Measurements from ENCODE around the gene PHF13. TPM values are rescaled to one million over a fixed set of nuclear protein-coding genes. Genes with fewer than 3 reads are reported as not detected.
"Not testable (repeated sequence)": the region's sequence is repeated elsewhere in the genome, so short reads cannot be mapped to it uniquely, and the experiment has no call there.

The PHF13 gene
- polyA plus RNA-seq, 2 of the 4 experiments (the other 2 are of a cell fraction) = 4.3 to 10.4 TPM

- 96% methylated on average over 20 of the region's 20 CpGs for WGBS (ENCODE audit: missing lambda C conversion rate)
- ATAC-seq (no peak; a peak in 1 of 6 replicates), FAIRE-seq (no peak), DNase-seq (ENCODE audit: low read depth in 1 of 2, low spot score in 1 of 2) (no peak)
- ChIA-PET POLR2A (interaction anchor here (0.6 kb wide), 1 partner anchor 81 kb away, joined by 3 read pairs; the partner anchor contains the start of gene NOL9), CTCF (interaction anchor here (0.7 to 3.5 kb wide), 8 partner anchors 11 to 149 kb away, joined by 3 to 21 read pairs (median 4); partner anchors contain the start of genes NOL9 and TAS1R1)
- TF ChIP-seq, protein P1, sequence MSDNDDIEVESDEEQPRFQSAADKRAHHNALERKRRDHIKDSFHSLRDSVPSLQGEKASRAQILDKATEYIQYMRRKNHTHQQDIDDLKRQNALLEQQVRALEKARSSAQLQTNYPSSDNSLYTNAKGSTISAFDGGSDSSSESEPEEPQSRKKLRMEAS (IDR thresholded peaks at IDR 0.05) = no peak
- TF ChIP-seq JUN (IDR thresholded peaks at IDR 0.05) = no peak
- no peak for TF ChIP-seq CBX8 (IDR thresholded peaks at IDR 0.05)
- no peak for TF ChIP-seq EHMT2 (IDR thresholded peaks at IDR 0.05; ENCODE audit: low read depth)
- TF ChIP-seq CHD4 (IDR thresholded peaks at IDR 0.05; ENCODE audit: borderline replicate concordance) = no peak
- no peak for TF ChIP-seq HOXA7 (CRISPR knock-in tag; IDR thresholded peaks at IDR 0.05)
- TF ChIP-seq BCL3 (IDR thresholded peaks at IDR 0.05) = no peak
- TF ChIP-seq, protein P2, sequence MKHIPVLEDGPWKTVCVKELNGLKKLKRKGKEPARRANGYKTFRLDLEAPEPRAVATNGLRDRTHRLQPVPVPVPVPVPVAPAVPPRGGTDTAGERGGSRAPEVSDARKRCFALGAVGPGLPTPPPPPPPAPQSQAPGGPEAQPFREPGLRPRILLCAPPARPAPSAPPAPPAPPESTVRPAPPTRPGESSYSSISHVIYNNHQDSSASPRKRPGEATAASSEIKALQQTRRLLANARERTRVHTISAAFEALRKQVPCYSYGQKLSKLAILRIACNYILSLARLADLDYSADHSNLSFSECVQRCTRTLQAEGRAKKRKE (CRISPR knock-in tag; IDR thresholded peaks at IDR 0.05; ENCODE audit: low read depth) = no peak
- no peak for TF ChIP-seq ZSCAN20 (CRISPR knock-in tag; IDR thresholded peaks at IDR 0.05)
- TF ChIP-seq BHLHE40 (IDR thresholded peaks at IDR 0.05; ENCODE audit: low read depth, low read length) = no peak
- TF ChIP-seq MAFK (IDR thresholded peaks at IDR 0.05; ENCODE audit: partially characterized antibody) = no peak
- TF ChIP-seq ZC3H11A (IDR thresholded peaks at IDR 0.05) = no peak
- no peak for TF ChIP-seq CEBPB (IDR thresholded peaks at IDR 0.05)
- Histone ChIP-seq H3K4me3 (no peak overlapping the region), H3K4me1 (no peaks in the 10 kb centered on the region), H3K4me2 (no peak overlapping the region), H3K9me3 (no peaks in the 10 kb centered on the region), H3K27ac (no peak overlapping the region)
Observed at GRCh38 chr1:6635161-6635909, 21.8 kb downstream of the PHF13 start.

DNA sequence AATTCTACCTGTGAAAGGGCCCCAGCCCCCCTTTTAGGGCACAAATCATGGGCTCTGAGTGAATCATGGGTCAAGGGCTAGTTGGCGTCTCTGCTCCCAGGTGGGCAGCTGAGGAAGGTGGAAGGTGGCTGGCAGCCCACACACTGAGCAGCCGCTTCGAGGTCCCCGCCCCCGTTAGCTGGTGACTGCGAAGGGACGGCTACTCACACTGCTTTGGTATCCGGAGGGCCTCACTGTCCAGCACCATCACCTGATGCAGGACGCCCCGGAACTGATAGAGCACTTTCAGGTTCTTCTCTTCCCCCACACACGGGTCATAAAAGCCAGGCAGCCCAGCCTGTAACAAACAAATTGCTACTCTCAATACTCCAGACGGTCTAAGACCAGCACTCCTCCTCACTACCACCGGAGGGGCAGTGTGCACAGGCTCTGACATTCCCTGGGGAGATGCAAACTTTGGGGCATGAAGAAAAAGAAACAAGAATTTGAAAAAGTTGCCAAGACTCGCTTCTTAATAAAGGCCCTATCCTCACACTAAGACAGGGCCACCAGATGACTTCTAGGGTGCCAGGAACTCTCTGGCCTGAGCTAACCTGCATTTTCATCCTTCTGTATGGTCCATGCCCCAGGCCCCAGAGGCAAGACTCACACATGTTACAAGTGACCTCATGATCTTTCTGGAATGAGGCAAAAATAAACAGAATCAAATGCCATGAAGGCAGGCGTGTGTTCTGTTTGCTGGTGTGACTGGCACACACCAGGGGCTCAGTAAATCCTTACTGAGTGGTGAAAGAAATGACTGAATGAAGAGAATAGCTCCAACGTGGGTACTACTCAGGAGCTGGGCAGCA lies 22.6 kb downstream of the PHF13 start:
- Histone ChIP-seq H3K4me3 (no peak overlapping the region), H3K4me1 (no peaks in the 10 kb centered on the region), H3K4me2 (no peak overlapping the region), H3K9me3 (no peaks in the 10 kb centered on the region), H3K27ac (no peak overlapping the region)
- ChIA-PET CTCF (interaction anchor here (0.6 to 3.5 kb wide), 4 partner anchors 9 to 112 kb away, joined by 3 to 21 read pairs (median 3); no protein-coding TSS in a partner anchor), POLR2A (no interaction called here)
- DNase-seq (ENCODE audit: low read depth in 1 of 2, low spot score in 1 of 2) (no peak), ATAC-seq (peak in 1 of 2 experiments; percentile 28; a peak in 2 of 6 replicates), FAIRE-seq (no peak)
- TF ChIP-seq FOSL2 (IDR thresholded peaks at IDR 0.05) = no peak
- no peak for TF ChIP-seq FOSL2 (CRISPR knock-in tag; IDR thresholded peaks at IDR 0.05)
- no peak for TF ChIP-seq PHF8 (IDR thresholded peaks at IDR 0.05; ENCODE audit: borderline replicate concordance, low read depth)
- TF ChIP-seq HOXB13 (CRISPR knock-in tag; IDR thresholded peaks at IDR 0.05; ENCODE audit: low read depth) = no peak
- no peak for TF ChIP-seq HDAC2 (IDR thresholded peaks at IDR 0.05)
- TF ChIP-seq KDM5A (IDR thresholded peaks at IDR 0.05) = no peak
- 81% methylated on average over 12 of the region's 16 CpGs for WGBS (ENCODE audit: missing lambda C conversion rate)

GRCh38 chr1:6636778-6637177 lies 23.2 kb downstream of the PHF13 start:
- ATAC-seq; H3K9me3 ChIP-seq; FAIRE-seq; H3K27ac ChIP-seq; POLR2A ChIA-PET; H3K4me2 ChIP-seq; H3K4me1 ChIP-seq; H3K4me3 ChIP-seq; DNase-seq (ENCODE audit: low read depth in 1 of 2, low spot score in 1 of 2): not testable (repeated sequence)
- WGBS (ENCODE audit: missing lambda C conversion rate) = 94% methylated on average over 6 of the region's 6 CpGs
- CTCF ChIA-PET = interaction anchor here (0.6 to 3.5 kb wide), 3 partner anchors 9 to 112 kb away, joined by 3 to 21 read pairs (median 3); no protein-coding TSS in a partner anchor

All from A549 (cell line).